Measurements from ENCODE around the gene USP44. TPM values are rescaled to one million over a fixed set of nuclear protein-coding genes. Genes with fewer than 3 reads are reported as not detected.

The USP44 gene
- total RNA-seq, 1 donor from 2014 or later: 2.1 TPM

- DNase-seq (ENCODE audit: low read depth): no peak
- no peak for TF ChIP-seq CTCF (conservative IDR thresholded peaks at IDR 0.05; ENCODE audit: low read depth, low read length)
These were observed 28.6 kb downstream of the USP44 start for GRCh38 chr12:95522692-95523091.

GRCh38 chr12:95520816-95521215, 30.5 kb downstream of the USP44 start:
- TF ChIP-seq CTCF (conservative IDR thresholded peaks at IDR 0.05; ENCODE audit: low read depth, low read length): no peak
- H3K4me3 ChIP-seq (ENCODE audit: low read depth, low read length): no peak overlapping the region
- no peak for DNase-seq (ENCODE audit: low read depth)

More at GRCh38 chr12:95522692-95523091, 28.6 kb downstream of the USP44 start:
- H3K4me3 ChIP-seq (ENCODE audit: low read depth, low read length): no peak overlapping the region

GRCh38 chr12:95518944-95519343, 32.3 kb downstream of the USP44 start:
- no peak for TF ChIP-seq CTCF (conservative IDR thresholded peaks at IDR 0.05; ENCODE audit: low read depth, low read length)
- no peak for DNase-seq (ENCODE audit: low read depth)
- no peak overlapping the region for H3K4me3 ChIP-seq (ENCODE audit: low read depth, low read length)

GRCh38 chr12:95517246-95517645, 34.0 kb downstream of the USP44 start:
- TF ChIP-seq CTCF (conservative IDR thresholded peaks at IDR 0.05; ENCODE audit: low read depth, low read length): no peak
- H3K4me3 ChIP-seq (ENCODE audit: low read depth, low read length): no peak overlapping the region
- no peak for DNase-seq (ENCODE audit: low read depth)

GRCh38 chr12:95516757-95517156, 34.5 kb downstream of the USP44 start:
- H3K4me3 ChIP-seq (ENCODE audit: low read depth, low read length): no peak overlapping the region
- no peak for DNase-seq (ENCODE audit: low read depth)
- no peak for TF ChIP-seq CTCF (conservative IDR thresholded peaks at IDR 0.05; ENCODE audit: low read depth, low read length)

GRCh38 chr12:95515197-95515596, 36.1 kb downstream of the USP44 start:
- TF ChIP-seq CTCF (conservative IDR thresholded peaks at IDR 0.05; ENCODE audit: low read depth, low read length): no peak
- no peak for DNase-seq (ENCODE audit: low read depth)
- H3K4me3 ChIP-seq (ENCODE audit: low read depth, low read length): no peak overlapping the region

- DNase-seq (ENCODE audit: low read depth): no peak
- no peak for TF ChIP-seq CTCF (conservative IDR thresholded peaks at IDR 0.05; ENCODE audit: low read depth, low read length)
- H3K4me3 ChIP-seq (ENCODE audit: low read depth, low read length): no peak overlapping the region
These were observed 37.7 kb downstream of the USP44 start for GRCh38 chr12:95513599-95513998.
